ENCODE data around the gene PTPRK.

The PTPRK gene

DNA sequence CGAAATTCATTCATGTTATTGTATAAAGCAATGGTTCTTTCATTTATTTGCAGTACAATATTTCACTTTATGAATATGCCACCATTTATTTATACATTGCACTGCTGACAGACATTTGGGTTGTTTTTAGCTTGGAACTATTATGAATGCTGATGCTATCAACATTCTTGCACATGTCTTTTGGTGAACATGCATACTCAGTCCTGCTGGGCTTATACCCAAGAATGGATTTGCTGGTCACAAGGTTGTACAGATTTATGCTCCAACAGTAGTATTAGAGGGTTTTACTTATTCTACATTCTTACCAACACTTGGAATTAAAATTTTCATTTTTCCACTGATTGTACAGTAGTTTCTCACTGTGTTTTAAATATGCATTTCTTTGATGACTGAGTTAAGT is 126.2 kb downstream of the PTPRK start:
- Histone ChIP-seq H3K4me1 (ENCODE audit: control insufficient read depth, insufficient read depth, low read length) (peaks cover 11% of the 10 kb centered on the region), H3K4me3 (ENCODE audit: low read length) (no peak overlapping the region), H3K9ac (ENCODE audit: low read length) (no peak overlapping the region), H3K36me3 (ENCODE audit: control insufficient read depth, insufficient read depth, low read length) (no peaks in the 10 kb centered on the region), H3K27me3 (ENCODE audit: control insufficient read depth, insufficient read depth, low read length) (no peaks in the 10 kb centered on the region), H3K27ac (ENCODE audit: low read depth, low read length) (no peak overlapping the region)

GRCh38 chr6:128389820-128390534 is 130.4 kb downstream of the PTPRK start:
- Histone ChIP-seq H3K9ac (ENCODE audit: low read length) (no peak overlapping the region), H3K4me1 (ENCODE audit: control insufficient read depth, insufficient read depth, low read length) (peaks cover 11% of the 10 kb centered on the region), H3K36me3 (ENCODE audit: control insufficient read depth, insufficient read depth, low read length) (no peaks in the 10 kb centered on the region), H3K27ac (ENCODE audit: low read depth, low read length) (no peak overlapping the region), H3K4me3 (ENCODE audit: low read length) (no peak overlapping the region), H3K27me3 (ENCODE audit: control insufficient read depth, insufficient read depth, low read length) (no peaks in the 10 kb centered on the region)

- Histone ChIP-seq H3K36me3 (ENCODE audit: control insufficient read depth, insufficient read depth, low read length) (no peaks in the 10 kb centered on the region), H3K27me3 (ENCODE audit: control insufficient read depth, insufficient read depth, low read length) (no peaks in the 10 kb centered on the region), H3K4me3 (ENCODE audit: low read length) (no peak overlapping the region), H3K9ac (ENCODE audit: low read length) (no peak overlapping the region), H3K4me1 (ENCODE audit: control insufficient read depth, insufficient read depth, low read length) (peaks cover 7% of the 10 kb centered on the region), H3K27ac (ENCODE audit: low read depth, low read length) (no peak overlapping the region)
Observed at GRCh38 chr6:128388380-128388779, 132.0 kb downstream of the PTPRK start.

DNA sequence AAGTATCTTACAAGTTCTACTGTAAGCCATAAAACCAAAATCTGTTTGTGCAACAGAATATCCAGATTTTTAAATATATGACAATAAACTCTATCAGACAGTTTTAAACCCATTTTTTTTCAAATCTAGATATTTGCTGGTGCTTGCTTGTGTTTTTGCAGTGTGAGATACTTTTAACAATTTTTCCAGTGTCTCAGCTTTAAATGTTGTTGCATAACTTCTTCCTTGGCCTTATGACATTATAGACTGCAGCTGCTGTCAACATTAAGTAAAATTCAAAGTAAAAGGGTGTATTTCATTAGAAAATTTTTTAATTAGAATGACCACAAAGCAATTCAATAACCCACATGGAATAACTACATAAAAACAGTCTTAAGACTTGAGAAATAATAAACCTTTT is 139.5 kb downstream of the PTPRK start:
- Histone ChIP-seq H3K4me1 (ENCODE audit: control insufficient read depth, insufficient read depth, low read length) (no peaks in the 10 kb centered on the region), H3K27me3 (ENCODE audit: control insufficient read depth, insufficient read depth, low read length) (no peaks in the 10 kb centered on the region), H3K27ac (ENCODE audit: low read depth, low read length) (no peak overlapping the region), H3K9ac (ENCODE audit: low read length) (no peak overlapping the region), H3K4me3 (ENCODE audit: low read length) (no peak overlapping the region), H3K36me3 (ENCODE audit: control insufficient read depth, insufficient read depth, low read length) (no peaks in the 10 kb centered on the region)

DNA sequence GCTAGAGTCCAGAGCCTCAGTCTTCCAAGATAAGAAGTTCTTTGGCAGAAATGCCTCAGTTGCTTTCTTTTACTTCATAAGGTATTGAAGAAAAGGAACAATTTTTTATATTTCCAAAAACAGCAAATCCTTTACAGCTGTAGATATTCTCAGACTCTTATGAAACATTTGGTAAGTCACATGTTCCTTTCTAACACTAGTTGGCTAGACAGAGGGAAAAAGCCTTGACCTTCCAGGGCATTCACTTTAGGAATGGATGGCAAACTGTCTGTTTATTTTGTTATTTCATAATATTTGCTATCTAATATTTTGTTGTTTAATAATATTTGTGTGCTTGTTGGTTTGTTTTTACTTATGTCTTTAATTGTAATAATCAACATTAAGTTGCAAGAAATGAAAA is 140.8 kb downstream of the PTPRK start:
- no peaks in the 10 kb centered on the region for H3K27me3 ChIP-seq (ENCODE audit: control insufficient read depth, insufficient read depth, low read length)
- no peak overlapping the region for H3K4me3 ChIP-seq (ENCODE audit: low read length)
- no peaks in the 10 kb centered on the region for H3K4me1 ChIP-seq (ENCODE audit: control insufficient read depth, insufficient read depth, low read length)
- no peak overlapping the region for H3K27ac ChIP-seq (ENCODE audit: low read depth, low read length)
- H3K9ac ChIP-seq (ENCODE audit: low read length) = no peak overlapping the region
- H3K36me3 ChIP-seq (ENCODE audit: control insufficient read depth, insufficient read depth, low read length) = no peaks in the 10 kb centered on the region

- no peaks in the 10 kb centered on the region for H3K4me1 ChIP-seq (ENCODE audit: control insufficient read depth, insufficient read depth, low read length)
- no peaks in the 10 kb centered on the region for H3K27me3 ChIP-seq (ENCODE audit: control insufficient read depth, insufficient read depth, low read length)
- no peak overlapping the region for H3K9ac ChIP-seq (ENCODE audit: low read length)
- no peak overlapping the region for H3K27ac ChIP-seq (ENCODE audit: low read depth, low read length)
- H3K36me3 ChIP-seq (ENCODE audit: control insufficient read depth, insufficient read depth, low read length) = no peaks in the 10 kb centered on the region
- H3K4me3 ChIP-seq (ENCODE audit: low read length) = no peak overlapping the region
Observed at GRCh38 chr6:128376952-128377503, 143.4 kb downstream of the PTPRK start.

DNA sequence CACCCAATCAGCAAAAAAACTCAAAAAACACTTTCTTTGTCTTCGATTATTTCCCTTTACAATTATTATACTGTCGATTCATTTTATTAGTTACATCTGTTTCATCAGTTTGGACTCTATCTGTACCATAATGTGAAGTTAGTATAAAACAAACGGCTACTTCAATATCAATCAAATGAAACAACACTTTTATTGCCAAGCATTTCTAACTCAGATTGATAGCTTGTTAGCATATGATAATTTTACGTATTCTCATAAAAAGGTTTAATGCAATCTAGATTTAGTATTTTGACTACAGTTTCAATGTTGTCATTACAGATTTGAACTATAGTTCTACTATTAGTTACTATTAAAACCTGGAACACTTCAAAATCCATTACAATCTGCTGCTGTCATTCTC is 149.3 kb downstream of the PTPRK start:
- Histone ChIP-seq H3K36me3 (ENCODE audit: control insufficient read depth, insufficient read depth, low read length) (no peaks in the 10 kb centered on the region), H3K27ac (ENCODE audit: low read depth, low read length) (no peak overlapping the region), H3K27me3 (ENCODE audit: control insufficient read depth, insufficient read depth, low read length) (no peaks in the 10 kb centered on the region), H3K4me1 (ENCODE audit: control insufficient read depth, insufficient read depth, low read length) (peaks cover 2% of the 10 kb centered on the region), H3K9ac (ENCODE audit: low read length) (no peak overlapping the region), H3K4me3 (ENCODE audit: low read length) (no peak overlapping the region)

GRCh38 chr6:128370072-128370471 is 150.3 kb downstream of the PTPRK start:
- Histone ChIP-seq H3K36me3 (ENCODE audit: control insufficient read depth, insufficient read depth, low read length) (no peaks in the 10 kb centered on the region), H3K27me3 (ENCODE audit: control insufficient read depth, insufficient read depth, low read length) (no peaks in the 10 kb centered on the region), H3K9ac (ENCODE audit: low read length) (no peak overlapping the region), H3K27ac (ENCODE audit: low read depth, low read length) (no peak overlapping the region), H3K4me1 (ENCODE audit: control insufficient read depth, insufficient read depth, low read length) (peaks cover 2% of the 10 kb centered on the region), H3K4me3 (ENCODE audit: low read length) (no peak overlapping the region)

DNA sequence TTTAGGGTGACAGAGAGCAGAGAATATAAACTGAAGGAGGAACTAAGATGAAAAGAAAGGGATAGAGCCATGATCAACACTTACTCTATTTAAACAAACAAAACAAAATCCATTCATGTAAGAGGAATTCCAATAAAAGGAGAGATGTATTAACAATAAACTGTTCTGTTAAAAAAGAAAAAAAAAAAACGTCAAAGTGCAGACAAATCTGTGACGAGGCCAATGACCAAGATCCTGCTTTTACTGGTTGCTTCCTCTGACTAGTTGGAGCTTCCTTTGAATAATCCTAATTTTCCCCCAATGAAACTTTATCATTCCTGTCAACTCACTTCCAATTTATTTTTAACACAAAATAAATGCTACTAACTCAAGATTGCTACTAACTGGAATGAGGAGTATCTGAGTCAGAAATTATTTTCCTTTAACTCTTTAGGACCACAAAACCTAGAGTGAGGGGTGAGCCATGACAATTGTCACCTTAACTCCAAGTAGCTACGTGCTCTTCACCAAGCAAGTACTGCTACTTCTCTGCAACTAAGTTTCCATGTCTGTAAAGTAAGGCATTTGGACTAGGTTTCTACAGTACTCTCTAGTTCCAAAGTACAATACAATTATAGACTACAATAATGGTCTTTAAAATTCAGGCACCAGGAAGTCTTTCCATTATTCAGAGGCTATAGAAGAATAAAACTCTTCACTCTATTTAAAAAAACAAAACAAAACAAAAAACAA is 152.0 kb downstream of the PTPRK start:
- Histone ChIP-seq H3K4me1 (ENCODE audit: control insufficient read depth, insufficient read depth, low read length) (peaks cover 2% of the 10 kb centered on the region), H3K4me3 (ENCODE audit: low read length) (no peak overlapping the region), H3K27me3 (ENCODE audit: control insufficient read depth, insufficient read depth, low read length) (no peaks in the 10 kb centered on the region), H3K9ac (ENCODE audit: low read length) (no peak overlapping the region), H3K27ac (ENCODE audit: low read depth, low read length) (no peak overlapping the region), H3K36me3 (ENCODE audit: control insufficient read depth, insufficient read depth, low read length) (no peaks in the 10 kb centered on the region)

DNA sequence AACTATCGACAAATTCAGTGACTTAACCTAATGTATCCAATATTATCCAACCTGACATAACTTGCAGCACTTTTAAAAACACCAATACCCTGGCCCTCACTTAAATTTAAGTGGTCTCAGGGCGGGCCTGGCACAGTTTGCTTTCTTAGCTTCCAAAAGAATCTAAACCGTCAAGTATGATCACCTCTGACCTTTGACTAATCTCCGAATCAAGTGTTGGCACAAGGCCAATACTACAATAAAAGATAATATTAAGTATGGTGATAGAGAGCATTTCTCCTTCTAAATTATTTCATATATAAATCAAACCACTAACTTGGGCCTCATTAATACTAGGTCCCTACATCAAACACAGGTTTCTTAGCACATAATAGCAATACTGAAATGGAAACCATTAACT is 153.0 kb downstream of the PTPRK start:
- Histone ChIP-seq H3K36me3 (ENCODE audit: control insufficient read depth, insufficient read depth, low read length) (no peaks in the 10 kb centered on the region), H3K4me1 (ENCODE audit: control insufficient read depth, insufficient read depth, low read length) (peaks cover 2% of the 10 kb centered on the region), H3K9ac (ENCODE audit: low read length) (no peak overlapping the region), H3K4me3 (ENCODE audit: low read length) (no peak overlapping the region), H3K27ac (ENCODE audit: low read depth, low read length) (no peak overlapping the region), H3K27me3 (ENCODE audit: control insufficient read depth, insufficient read depth, low read length) (no peaks in the 10 kb centered on the region)

- Histone ChIP-seq H3K36me3 (ENCODE audit: control insufficient read depth, insufficient read depth, low read length) (no peaks in the 10 kb centered on the region), H3K4me1 (ENCODE audit: control insufficient read depth, insufficient read depth, low read length) (peaks cover 2% of the 10 kb centered on the region), H3K9ac (ENCODE audit: low read length) (no peak overlapping the region), H3K27ac (ENCODE audit: low read depth, low read length) (no peak overlapping the region), H3K27me3 (ENCODE audit: control insufficient read depth, insufficient read depth, low read length) (no peaks in the 10 kb centered on the region), H3K4me3 (ENCODE audit: low read length) (no peak overlapping the region)
Observed at GRCh38 chr6:128365520-128366160, 154.8 kb downstream of the PTPRK start.

DNA sequence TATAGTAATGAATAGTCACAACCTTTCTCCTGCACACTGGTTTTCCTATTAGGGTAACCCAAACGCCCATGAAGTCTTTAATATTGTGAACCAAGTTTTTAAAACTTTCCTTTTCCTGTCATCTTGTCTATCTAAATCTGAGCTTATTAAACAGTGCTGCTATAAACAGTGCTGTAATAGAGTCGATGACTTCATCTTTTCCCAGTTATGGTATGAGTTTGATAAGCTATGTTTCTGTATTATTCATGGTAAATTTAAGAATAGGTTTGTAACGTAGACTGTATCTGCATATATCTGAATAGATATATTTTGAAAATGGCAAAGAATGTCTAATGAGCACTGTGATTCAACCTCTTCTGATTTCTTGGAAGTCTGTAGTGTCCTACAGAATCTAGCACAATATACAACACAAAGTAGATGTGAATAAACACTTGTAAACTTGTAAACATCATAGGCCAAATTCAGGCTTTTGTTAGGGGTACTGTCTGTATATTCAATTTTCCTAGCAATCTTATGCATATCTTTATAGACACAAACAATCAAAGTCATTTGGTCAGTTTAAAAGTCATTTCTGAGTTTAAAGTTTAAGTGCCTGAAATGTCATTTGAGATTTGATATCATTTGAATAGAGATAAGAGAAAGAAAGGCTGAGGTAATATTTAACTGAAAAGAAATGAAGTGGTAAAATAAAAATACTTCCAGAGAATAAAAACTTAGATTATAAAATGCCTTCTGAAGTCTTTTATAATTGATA is 155.5 kb downstream of the PTPRK start:
- Histone ChIP-seq H3K27ac (ENCODE audit: low read depth, low read length) (no peak overlapping the region), H3K4me3 (ENCODE audit: low read length) (no peak overlapping the region), H3K36me3 (ENCODE audit: control insufficient read depth, insufficient read depth, low read length) (no peaks in the 10 kb centered on the region), H3K4me1 (ENCODE audit: control insufficient read depth, insufficient read depth, low read length) (no peaks in the 10 kb centered on the region), H3K9ac (ENCODE audit: low read length) (no peak overlapping the region), H3K27me3 (ENCODE audit: control insufficient read depth, insufficient read depth, low read length) (no peaks in the 10 kb centered on the region)
